Stimulated activated CD8-positive, alpha-beta memory T cell treated with anti-CD3 and anti-CD28 coated beads, Interleukin-15, amount 100 ng/mL, for 4 hours (primary cell): ENCODE measurements around the gene RTP5.
A peak's percentile ranks its signal among the peaks of the same experiment; 100 is the strongest.

ENCODE experiments used
- DNase-seq, 2 donors: peaks; one replicate each; pipeline ENCODE4 v3.0.0-alpha.2; 2020; ENCODE audit warnings: low read depth in 2 of 2

The RTP5 gene

GRCh38 chr2:241843321-241844065 lies 26.0 kb upstream of the RTP5 start:
- DNase-seq = no peak

DNA sequence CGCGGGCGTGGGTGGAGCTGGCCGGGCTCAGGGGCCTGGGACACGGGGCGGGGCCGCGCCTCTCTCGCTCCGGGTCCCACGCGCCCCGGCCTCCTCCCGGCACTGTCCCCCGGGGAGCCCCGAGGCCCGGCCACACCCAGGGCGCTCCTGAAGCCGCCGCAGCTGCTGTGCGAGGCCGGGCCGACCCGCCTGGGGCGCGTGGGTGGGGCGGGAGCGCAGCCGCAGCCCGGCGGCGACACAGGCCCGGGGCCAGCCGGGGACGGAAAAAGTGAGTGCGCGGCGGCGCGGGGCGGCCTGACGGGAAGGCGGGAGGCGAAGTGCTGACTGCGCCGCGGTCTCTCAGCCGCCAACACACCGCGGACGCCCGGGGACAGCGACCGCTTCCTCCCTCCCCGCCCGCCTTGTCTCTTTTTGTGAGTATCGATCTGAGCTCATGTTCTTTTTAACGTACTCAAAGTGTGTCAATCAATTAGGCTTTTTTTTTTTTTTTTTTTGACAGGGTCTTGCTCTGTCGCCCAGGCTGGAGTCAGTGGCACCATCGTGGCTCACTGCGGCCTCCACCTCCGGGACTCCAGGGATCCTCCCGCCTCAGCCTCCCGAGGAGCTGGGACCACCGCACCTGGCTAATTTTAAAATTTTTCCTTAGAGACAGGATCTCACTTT lies 25.3 kb upstream of the RTP5 start:
- DNase-seq = peak; percentile 68 to 77

GRCh38 chr2:241844831-241845578 lies 24.5 kb upstream of the RTP5 start:
- DNase-seq = no peak

GRCh38 chr2:241846406-241846805 lies 23.1 kb upstream of the RTP5 start:
- no peak for DNase-seq

DNA sequence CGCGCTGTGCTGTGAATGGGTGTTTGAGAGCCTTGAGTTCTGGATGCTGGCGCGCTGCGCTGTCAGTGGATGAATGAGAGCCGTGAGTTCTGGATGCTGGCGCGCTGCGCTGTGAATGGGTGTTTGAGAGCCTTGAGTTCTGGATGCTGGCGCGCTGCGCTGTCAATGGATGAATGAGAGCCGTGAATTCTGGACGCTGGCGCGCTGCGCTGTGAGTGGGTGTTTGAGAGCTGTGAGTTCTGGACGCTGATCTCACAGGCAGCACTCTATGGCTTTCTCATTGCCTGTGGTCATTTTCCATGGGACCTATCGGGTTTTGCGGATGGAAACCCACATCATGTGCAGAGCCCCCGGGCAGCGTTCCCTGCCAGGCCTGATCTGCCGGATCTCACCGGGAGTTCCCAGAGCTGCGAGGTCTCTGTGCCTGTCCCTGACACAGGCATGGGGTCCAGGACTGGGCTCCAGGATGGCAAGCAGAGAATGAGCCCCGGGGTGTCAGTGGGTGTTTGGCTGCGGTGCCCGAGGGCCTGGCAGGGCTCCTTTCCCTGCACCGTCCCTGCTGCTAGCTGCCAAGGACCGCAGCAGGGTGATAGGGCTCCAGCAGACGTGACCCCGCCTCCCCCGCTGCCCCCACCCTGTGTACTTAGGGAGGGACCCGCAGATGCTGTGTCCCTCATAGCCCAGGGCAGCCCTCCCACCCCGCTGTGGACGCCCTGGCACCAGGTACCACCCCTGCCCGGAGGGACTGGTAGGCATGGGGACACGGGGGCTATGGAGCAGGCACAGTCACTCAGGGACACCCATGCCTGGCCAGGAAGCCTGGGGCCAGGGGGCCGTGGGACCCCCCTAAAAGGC lies 20.5 kb upstream of the RTP5 start:
- no peak for DNase-seq

GRCh38 chr2:241849616-241850543 lies 19.6 kb upstream of the RTP5 start:
- DNase-seq = no peak

DNA sequence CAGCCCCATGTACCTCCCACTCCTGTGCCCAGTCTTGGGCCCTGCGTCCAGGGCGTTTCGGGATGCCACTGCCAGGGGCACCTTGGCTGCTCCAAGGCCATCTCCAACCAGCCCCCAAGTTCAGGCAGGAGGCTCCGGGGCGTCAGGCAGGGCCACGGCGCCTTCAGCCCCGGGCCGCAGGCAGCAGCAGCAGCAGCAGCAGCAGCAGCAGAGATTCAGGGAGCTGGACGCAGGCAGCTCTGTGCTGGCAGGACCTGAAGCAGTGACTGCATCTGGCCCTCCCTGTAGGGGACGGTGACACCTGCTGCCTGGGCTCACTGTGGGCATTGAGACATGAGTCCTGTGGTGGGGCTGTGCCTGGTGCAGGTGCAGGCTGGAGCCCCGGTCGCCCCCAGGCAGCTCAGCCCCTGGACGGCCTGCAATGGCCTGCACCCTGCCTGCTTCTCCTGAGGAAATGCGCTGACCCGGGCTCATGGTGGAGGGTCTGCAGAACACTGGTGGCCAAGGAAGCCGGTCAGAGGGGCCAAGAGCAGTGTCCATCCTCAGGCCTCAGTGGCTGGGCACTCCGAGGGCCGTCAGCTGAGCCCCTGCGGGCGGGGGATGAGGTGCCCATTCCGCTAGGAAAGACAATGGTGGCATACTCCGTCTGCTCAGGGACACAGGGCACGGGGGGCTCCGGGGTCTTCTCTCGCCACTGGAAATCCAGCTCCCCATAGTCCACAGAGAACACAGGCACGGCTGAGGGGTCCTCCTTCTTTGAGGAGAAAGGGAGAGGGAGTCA lies 18.8 kb upstream of the RTP5 start:
- DNase-seq = no peak

DNA sequence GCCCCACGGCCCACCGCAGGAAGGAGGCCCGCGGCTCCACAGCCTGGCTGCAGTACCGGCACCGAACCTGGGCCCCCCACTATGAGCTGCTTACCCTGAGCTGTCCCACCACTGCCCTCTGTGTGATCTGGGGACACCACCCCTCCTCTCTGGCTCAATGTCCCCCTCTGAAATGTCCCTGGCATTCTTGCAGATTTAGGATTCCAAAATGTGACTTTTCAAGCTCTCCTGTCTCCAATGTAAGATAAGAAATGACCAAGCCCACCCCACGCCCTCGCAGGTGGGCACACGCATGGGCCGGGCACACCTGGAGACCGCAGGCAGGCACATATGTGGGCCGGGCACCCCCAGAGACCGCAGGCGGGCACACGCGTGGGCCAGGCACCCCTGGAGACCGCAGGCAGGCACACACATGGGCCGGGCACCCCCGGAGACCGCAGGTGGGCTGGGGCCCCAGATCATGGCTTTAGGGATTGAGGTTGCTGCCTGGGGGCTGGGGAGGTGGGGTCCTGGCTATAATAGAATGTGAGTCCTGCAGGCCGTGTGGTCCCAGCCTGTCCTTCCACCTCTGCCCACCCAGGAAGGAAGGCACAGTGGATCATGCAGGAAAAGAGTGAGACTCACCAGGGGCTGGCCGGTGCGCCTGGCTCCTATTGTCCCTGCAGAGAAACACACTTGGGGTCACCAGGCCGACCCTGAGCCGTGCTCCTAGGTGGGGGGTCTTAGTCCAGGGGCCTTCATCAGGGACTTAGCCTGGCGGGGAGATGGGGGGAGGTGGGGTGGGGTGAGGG lies 18.0 kb upstream of the RTP5 start:
- DNase-seq = no peak

- DNase-seq = no peak
These were observed 17.2 kb upstream of the RTP5 start for GRCh38 chr2:241852116-241852980.

GRCh38 chr2:241852981-241853631 lies 16.4 kb upstream of the RTP5 start:
- DNase-seq = no peak

DNA sequence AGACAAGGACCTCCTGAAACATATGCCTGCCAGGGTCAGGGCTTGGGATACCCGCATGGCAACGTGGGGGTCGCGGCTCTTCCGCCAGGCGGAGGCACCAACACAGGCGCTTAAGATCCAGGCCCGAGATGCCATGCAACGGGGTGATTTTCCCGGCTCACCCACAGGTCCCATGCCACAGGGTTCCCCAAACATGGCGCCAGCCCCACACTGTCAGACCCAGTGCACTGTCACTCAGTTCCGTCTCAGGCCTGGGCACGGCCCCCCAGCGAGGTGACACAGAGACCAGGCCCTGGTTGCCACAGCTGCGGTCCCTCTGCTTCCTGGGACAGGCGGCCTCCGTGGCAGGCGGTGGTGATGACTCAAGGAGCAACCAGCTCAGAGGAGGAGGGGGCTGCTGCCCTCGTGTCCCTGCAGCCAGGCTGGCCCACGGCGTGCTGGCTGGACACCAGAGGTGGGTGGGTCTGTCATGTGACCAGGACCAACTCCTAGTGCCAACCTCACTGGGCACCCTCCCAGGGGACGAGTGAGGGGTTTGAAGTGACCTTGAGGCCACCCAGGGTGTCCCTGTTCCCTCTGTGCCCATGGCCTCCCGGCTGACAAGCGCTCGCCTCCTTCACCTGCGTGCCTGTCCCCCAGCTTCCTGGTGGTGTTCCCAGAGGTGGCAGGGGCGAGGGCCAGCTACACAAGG lies 15.7 kb upstream of the RTP5 start:
- no peak for DNase-seq

- DNase-seq = no peak
These were observed 14.9 kb upstream of the RTP5 start for GRCh38 chr2:241854342-241855244.

- no peak for DNase-seq
These were observed 14.2 kb upstream of the RTP5 start for GRCh38 chr2:241855245-241855887.

GRCh38 chr2:241855888-241856422 lies 13.6 kb upstream of the RTP5 start:
- DNase-seq = no peak

DNA sequence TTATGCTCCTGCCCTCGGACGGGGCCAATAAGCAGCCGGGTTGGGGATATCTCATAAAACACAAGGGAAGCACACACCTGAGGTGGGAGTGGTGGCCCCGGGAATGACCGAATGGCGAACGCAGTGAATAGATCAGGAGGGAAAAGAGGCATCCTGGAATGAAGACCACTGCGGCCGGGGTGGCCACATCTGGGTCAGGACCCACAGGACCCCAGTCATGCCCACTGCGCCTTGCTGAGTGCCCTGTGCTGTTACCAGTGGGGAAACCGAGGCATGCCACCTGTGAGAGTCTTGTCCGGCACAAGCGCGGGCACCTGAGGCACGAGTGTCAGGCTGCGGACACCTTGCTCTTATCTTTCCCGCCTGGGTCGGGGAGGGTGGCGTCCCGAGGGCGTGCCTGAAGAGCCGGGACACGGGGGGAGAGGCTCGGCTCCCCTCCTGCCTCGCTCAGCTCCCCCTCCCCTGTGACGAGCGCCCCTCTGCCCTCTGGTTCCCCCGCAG lies 12.4 kb upstream of the RTP5 start:
- no peak for DNase-seq
